Coronary artery (tissue), 2 donors: ENCODE results near the gene KMT5B.

ENCODE experiments used
- DNase-seq: peaks from one replicate; pipeline ENCODE4 v3.0.0-alpha.2; 2017; ENCODE audit warnings: low spot score
- H3K27ac ChIP-seq, 2 donors: fragments of 200-600 bp; sonication (generic); one replicate each; pipeline ENCODE4 v1.5.1; 2016 to 2019
- H3K4me3 ChIP-seq: fragments of 200-600 bp; sonication (generic); 2 replicates; pipeline ENCODE4 v1.5.1; 2016; ENCODE audit warnings: mild to moderate bottlenecking, moderate library complexity
- TF ChIP-seq, protein P1 (sequence below): fragments of 200-600 bp; sonication (generic); IDR thresholded peaks from one replicate; pipeline ENCODE4 v1.5.1; 2019; ENCODE audit warnings: antibody characterized with exemption

Gene KMT5B

DNA sequence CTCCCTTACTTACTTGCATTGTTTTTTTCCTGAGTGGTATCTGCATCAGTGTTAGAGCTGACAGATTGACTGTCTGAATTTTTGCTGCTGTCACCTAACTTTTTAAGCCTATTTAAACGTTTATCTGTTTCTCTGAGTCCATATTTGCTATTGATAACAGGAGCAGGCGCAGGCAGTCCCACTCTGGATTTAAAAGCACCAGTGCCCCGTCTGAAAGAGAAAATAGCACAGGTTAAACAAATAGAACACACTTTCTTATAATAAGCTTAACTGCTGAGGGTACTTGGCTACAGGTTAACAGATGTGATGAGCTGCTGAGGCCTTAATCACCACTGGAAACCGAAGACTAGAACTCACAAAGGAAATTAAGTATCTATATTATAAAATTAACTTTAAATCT is 46.1 kb downstream of the KMT5B start:
- Histone ChIP-seq H3K27ac (no peak overlapping the region), H3K4me3 (no peak overlapping the region)
- TF ChIP-seq, protein P1, sequence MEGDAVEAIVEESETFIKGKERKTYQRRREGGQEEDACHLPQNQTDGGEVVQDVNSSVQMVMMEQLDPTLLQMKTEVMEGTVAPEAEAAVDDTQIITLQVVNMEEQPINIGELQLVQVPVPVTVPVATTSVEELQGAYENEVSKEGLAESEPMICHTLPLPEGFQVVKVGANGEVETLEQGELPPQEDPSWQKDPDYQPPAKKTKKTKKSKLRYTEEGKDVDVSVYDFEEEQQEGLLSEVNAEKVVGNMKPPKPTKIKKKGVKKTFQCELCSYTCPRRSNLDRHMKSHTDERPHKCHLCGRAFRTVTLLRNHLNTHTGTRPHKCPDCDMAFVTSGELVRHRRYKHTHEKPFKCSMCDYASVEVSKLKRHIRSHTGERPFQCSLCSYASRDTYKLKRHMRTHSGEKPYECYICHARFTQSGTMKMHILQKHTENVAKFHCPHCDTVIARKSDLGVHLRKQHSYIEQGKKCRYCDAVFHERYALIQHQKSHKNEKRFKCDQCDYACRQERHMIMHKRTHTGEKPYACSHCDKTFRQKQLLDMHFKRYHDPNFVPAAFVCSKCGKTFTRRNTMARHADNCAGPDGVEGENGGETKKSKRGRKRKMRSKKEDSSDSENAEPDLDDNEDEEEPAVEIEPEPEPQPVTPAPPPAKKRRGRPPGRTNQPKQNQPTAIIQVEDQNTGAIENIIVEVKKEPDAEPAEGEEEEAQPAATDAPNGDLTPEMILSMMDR: no peak
- DNase-seq: no peak

DNA sequence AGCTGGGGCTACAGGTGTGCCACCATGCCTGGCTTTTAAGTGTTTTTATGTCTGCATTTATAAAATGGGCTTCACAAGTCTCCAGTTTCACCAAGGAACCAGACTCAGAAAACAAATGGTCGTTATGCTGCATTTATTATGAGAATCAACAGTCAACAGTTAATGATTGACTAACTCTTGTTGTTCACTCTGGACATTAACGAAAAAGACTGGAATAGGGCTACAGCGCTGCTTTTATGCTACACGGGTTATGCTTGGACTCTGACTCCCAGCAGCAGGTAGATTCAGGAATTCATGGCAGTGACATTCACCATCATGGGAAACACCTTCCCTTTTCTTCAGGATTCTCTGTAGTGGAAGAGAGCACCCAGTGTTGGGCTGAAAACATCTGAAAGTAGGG is 47.5 kb downstream of the KMT5B start:
- Histone ChIP-seq H3K27ac (no peak overlapping the region), H3K4me3 (no peak overlapping the region)
- DNase-seq: no peak
- TF ChIP-seq, protein P1: no peak

DNA sequence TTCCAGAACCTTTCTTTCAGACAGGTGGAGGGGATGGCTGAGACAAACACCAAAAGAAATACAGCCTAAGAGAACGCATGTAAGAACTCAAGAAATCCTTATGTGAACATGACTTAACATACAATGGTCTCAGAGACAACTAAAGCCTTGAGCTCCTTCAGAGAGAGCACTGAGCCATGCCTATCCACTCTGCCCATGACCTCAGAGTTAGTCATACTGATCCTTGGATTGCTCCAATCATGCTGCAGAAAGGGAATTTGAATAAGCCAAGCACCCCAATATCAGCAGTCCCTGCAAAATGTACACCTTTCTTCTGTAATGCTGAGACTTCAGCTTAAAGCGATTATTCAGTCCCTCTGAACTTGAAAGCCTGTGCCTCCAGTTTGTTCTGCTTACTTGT is 48.7 kb downstream of the KMT5B start:
- Histone ChIP-seq H3K4me3 (no peak overlapping the region), H3K27ac (no peak overlapping the region)
- TF ChIP-seq, protein P1: no peak
- DNase-seq: no peak

GRCh38 chr11:68163691-68164090 is 49.4 kb downstream of the KMT5B start:
- TF ChIP-seq, protein P1: no peak
- no peak overlapping the region for H3K4me3 ChIP-seq
- no peak for DNase-seq
- H3K27ac ChIP-seq: no peak overlapping the region

- Histone ChIP-seq H3K27ac (no peak overlapping the region), H3K4me3 (no peak overlapping the region)
- TF ChIP-seq, protein P1: no peak
- DNase-seq: no peak
Measured at GRCh38 chr11:68160100-68160695, 52.9 kb downstream of the KMT5B start.

DNA sequence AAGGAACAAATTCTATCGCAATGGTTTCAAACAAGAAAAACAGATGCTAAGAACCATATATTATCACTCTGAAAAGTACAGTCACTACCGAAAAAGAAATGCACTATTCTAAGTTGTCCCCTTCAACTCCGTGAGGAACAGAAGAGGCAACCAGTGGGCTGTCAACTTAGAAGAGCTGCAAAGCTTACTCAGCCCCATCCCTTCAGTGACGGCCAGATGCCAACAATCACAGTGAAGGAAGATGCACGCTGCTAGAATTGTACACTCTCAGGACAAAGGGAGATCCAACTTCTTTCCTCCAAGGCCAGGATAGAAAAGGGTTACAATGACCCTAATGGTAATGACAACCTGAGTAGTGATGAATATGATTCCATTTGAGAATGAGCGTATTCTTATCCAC is 53.4 kb downstream of the KMT5B start:
- H3K27ac ChIP-seq: no peak overlapping the region
- no peak overlapping the region for H3K4me3 ChIP-seq
- DNase-seq: no peak
- TF ChIP-seq, protein P1: no peak

GRCh38 chr11:68159161-68159560 is 53.9 kb downstream of the KMT5B start:
- no peak for DNase-seq
- Histone ChIP-seq H3K4me3 (no peak overlapping the region), H3K27ac (no peak overlapping the region)
- TF ChIP-seq, protein P1: no peak
